Hepatocyte (in vitro differentiated cells): Measurements from ENCODE around the gene DUSP23.

Experiments used
- CTCF ChIP-seq: fragments of 200-600 bp; sonication (generic); IDR thresholded peaks from 2 replicates; pipeline ENCODE4 v1.5.1; 2016; ENCODE audit warnings: antibody characterized with exemption, mild to moderate bottlenecking; ENCODE audit not compliant: poor library complexity
- EZH2 ChIP-seq: fragments of 200-600 bp; sonication (generic); IDR thresholded peaks from 2 replicates; pipeline ENCODE4 v1.6.1; 2016; ENCODE audit warnings: antibody characterized with exemption, mild to moderate bottlenecking, borderline replicate concordance

GRCh38 chr1:159800177-159800930 is 19.6 kb downstream of the DUSP23 start:
- TF ChIP-seq CTCF, result no peak
- no peak for TF ChIP-seq EZH2
